ENCODE data around the gene JAZF1. TPM values are rescaled to one million over a fixed set of nuclear protein-coding genes. Genes with fewer than 3 reads are reported as not detected.
A peak's percentile ranks its signal among the peaks of the same experiment; 100 is the strongest.

JAZF1 gene
- total RNA-seq, 1 experiment from 2014 or later, result 9.1 TPM

DNA sequence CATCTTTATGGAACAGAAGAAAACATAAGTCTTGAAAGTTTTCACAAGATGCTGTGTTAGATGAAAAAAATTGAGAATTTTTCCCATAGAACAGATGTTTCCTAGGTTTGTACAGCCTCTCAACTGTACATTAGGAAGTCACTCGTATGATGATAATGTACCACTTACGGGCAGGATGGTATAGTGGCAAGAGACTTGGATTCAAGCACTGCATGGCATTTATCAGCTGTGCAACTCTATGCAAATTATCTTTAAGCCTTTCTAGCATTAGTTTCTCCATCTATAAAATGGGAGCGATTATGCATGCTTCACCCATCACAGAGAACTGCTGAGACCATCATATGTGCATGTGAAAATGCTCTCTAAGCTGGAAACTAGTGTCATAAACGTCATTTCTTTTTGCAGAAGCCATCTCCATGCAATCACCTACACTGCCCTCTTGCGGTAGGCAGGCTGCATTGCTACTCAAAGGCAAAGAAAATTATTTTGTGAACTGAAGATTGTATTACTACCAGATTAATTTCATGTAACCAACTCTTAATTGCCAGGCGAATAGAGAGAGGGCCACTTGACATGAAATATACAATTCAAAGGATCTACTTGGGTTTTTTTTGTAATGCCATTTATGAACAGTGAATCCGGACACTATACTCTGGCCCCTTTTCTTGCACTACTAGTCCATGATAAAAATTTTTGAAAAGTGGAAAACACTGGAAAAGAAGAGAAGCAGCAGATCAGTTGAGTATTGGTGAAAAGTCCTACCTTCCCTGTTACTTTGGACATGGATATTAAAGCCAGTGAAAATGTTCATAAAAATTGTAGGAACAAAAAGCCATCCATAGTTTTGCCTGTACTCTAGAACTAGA is 102.3 kb downstream of the JAZF1 start:
- Mint-ChIP-seq H3K4me3 (no peak overlapping the region), H3K27ac (no peak overlapping the region), H3K36me3 (ENCODE audit: insufficient read depth in 1 of 3, low read depth in 3 of 3) (no peaks in the 10 kb centered on the region), H3K9me3 (no peaks in the 10 kb centered on the region), H3K27me3 (ENCODE audit: low read depth) (no peaks in the 10 kb centered on the region; the same call in 1 of the 2 replicates), H3K4me1 (peaks cover 8 to 9% of the 10 kb centered on the region in 2 experiments)
- TF ChIP-seq, protein P1, sequence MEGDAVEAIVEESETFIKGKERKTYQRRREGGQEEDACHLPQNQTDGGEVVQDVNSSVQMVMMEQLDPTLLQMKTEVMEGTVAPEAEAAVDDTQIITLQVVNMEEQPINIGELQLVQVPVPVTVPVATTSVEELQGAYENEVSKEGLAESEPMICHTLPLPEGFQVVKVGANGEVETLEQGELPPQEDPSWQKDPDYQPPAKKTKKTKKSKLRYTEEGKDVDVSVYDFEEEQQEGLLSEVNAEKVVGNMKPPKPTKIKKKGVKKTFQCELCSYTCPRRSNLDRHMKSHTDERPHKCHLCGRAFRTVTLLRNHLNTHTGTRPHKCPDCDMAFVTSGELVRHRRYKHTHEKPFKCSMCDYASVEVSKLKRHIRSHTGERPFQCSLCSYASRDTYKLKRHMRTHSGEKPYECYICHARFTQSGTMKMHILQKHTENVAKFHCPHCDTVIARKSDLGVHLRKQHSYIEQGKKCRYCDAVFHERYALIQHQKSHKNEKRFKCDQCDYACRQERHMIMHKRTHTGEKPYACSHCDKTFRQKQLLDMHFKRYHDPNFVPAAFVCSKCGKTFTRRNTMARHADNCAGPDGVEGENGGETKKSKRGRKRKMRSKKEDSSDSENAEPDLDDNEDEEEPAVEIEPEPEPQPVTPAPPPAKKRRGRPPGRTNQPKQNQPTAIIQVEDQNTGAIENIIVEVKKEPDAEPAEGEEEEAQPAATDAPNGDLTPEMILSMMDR (conservative IDR thresholded peaks at IDR 0.05), result peak; percentile 99
- Histone ChIP-seq H2BK12ac (ENCODE audit: insufficient read length, low read depth, low read length) (no peak overlapping the region), H2BK20ac (ENCODE audit: low read depth, low read length, poor library complexity, severe bottlenecking) (no peak overlapping the region), H3K27ac (ENCODE audit: insufficient read length, low read depth, low read length) (no peak overlapping the region), H3T11ph (ENCODE audit: low read length) (no peak overlapping the region), H4K5ac (ENCODE audit: insufficient read length, low read depth, low read length) (no peak overlapping the region), H3K9ac (ENCODE audit: extremely low read depth, insufficient read length, low read length) (no peak overlapping the region), H3K4me1 (ENCODE audit: insufficient read depth, low read length) (no peaks in the 10 kb centered on the region; the same call in 1 of the 2 replicates), H2BK15ac (ENCODE audit: low read depth, low read length) (no peak overlapping the region), H3K4ac (ENCODE audit: low read depth, low read length) (no peak overlapping the region), H3K18ac (ENCODE audit: insufficient read length, low read depth, low read length) (no peak overlapping the region), H4K20me1 (ENCODE audit: control insufficient read depth, insufficient read depth, insufficient read length) (no peaks in the 10 kb centered on the region), H3K14ac (ENCODE audit: insufficient read depth, low read length) (no peak overlapping the region), H2BK5ac (ENCODE audit: insufficient read length, low read length) (no peak overlapping the region), H3K79me2 (ENCODE audit: insufficient read depth, low read length) (no peaks in the 10 kb centered on the region; the same call in 1 of the 2 replicates), H3K79me1 (ENCODE audit: insufficient read depth, low read depth, low read length, poor library complexity, severe bottlenecking) (no peaks in the 10 kb centered on the region), H3K23me2 (ENCODE audit: insufficient read length, low read depth, low read length, poor library complexity, severe bottlenecking) (no peaks in the 10 kb centered on the region), H3K27me3 (ENCODE audit: insufficient read depth, low read length) (no peaks in the 10 kb centered on the region), H2AK5ac (ENCODE audit: insufficient read length, low read length) (no peak overlapping the region), H3K56ac (ENCODE audit: insufficient read length, low read depth, low read length) (no peak overlapping the region), H3K23ac (ENCODE audit: insufficient read length, low read depth, low read length) (no peak overlapping the region), H3K9me3 (ENCODE audit: control insufficient read depth, low read depth, low read length) (no peaks in the 10 kb centered on the region), H2BK120ac (ENCODE audit: low read depth, low read length, poor library complexity, severe bottlenecking) (no peak overlapping the region), H2AFZ (ENCODE audit: low read length) (no peak overlapping the region), H3K4me2 (ENCODE audit: insufficient read depth, insufficient read length, low read length) (no peak overlapping the region), H4K91ac (ENCODE audit: insufficient read length, low read depth, low read length) (no peak overlapping the region), H4K8ac (replicated peaks; ENCODE audit: insufficient read length, low read depth, low read length) (no peak overlapping the region)
- no CpG with 5 or more reads among the region's 7 CpGs for WGBS (ENCODE audit: extremely low coverage, insufficient read length, low lambda C conversion rate)
- DNase-seq, result no peak
